ENCODE measurements around the gene PDE6H.
A peak's percentile ranks its signal among the peaks of the same experiment; 100 is the strongest.

Gene PDE6H

DNA sequence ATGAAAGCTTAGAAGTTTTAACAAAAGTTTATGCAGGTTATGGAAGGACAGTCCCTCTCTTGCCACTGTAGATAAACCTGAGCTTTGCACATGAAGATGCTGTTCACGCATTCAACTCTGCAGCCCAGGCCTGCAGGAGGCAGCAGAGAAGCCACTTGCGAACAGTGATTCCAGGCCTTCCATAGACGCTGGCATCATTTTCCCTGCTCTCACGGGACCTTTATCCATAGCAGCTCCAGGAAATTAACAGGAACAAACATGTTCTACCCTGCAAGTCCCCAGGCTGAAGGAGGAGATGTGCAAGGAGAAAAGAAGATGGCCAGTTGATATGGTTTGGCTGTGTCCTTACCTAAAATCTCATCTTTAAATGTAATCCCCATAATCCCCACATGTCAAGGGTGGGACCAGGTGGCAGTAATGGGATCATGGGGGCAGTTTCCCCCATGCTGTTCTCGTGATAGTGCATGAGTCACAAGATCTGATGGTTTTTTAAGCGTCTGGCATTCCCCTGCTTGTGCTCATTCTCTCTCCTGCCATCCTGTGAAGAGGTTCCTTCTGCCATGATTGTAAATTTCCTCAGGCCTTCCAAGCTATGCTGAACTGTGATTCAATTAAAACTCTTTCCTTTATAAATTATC lies 36.5 kb upstream of the PDE6H start:
- TF ChIP-seq PAX5 (IDR thresholded peaks at IDR 0.05; ENCODE audit: insufficient read depth, low read length, severe bottlenecking) = no peak
- TF ChIP-seq SPI1 (IDR thresholded peaks at IDR 0.05; ENCODE audit: low read depth, low read length) = no peak
- no peak for TF ChIP-seq POU2F2 (IDR thresholded peaks at IDR 0.05; ENCODE audit: low read depth, low read length)
- no peak for TF ChIP-seq POLR2A (IDR thresholded peaks at IDR 0.05; ENCODE audit: low read depth, low read length)
- no peak for TF ChIP-seq TAF1 (IDR thresholded peaks at IDR 0.05; ENCODE audit: low read depth, low read length)
- TF ChIP-seq POLR2AphosphoS5 (IDR thresholded peaks at IDR 0.05; ENCODE audit: low read depth, low read length) = no peak
- no peak for FAIRE-seq
- DNase-seq (ENCODE audit: insufficient read length, low spot score) = no peak

GRCh38 chr12:14937014-14937413 lies 35.8 kb upstream of the PDE6H start:
- DNase-seq (ENCODE audit: insufficient read length, low spot score) = no peak
- TF ChIP-seq PAX5 (IDR thresholded peaks at IDR 0.05; ENCODE audit: insufficient read depth, low read length, severe bottlenecking) (no peak), POLR2A (IDR thresholded peaks at IDR 0.05; ENCODE audit: low read depth, low read length) (no peak), POU2F2 (IDR thresholded peaks at IDR 0.05; ENCODE audit: low read depth, low read length) (no peak), TAF1 (IDR thresholded peaks at IDR 0.05; ENCODE audit: low read depth, low read length) (no peak), SPI1 (IDR thresholded peaks at IDR 0.05; ENCODE audit: low read depth, low read length) (no peak), POLR2AphosphoS5 (IDR thresholded peaks at IDR 0.05; ENCODE audit: low read depth, low read length) (no peak)
- no peak for FAIRE-seq

- FAIRE-seq (no peak), DNase-seq (ENCODE audit: insufficient read length, low spot score) (no peak)
- TF ChIP-seq SPI1 (IDR thresholded peaks at IDR 0.05; ENCODE audit: low read depth, low read length) = no peak
- TF ChIP-seq POLR2A (IDR thresholded peaks at IDR 0.05; ENCODE audit: low read depth, low read length) = no peak
- TF ChIP-seq POLR2AphosphoS5 (IDR thresholded peaks at IDR 0.05; ENCODE audit: low read depth, low read length) = no peak
- no peak for TF ChIP-seq TAF1 (IDR thresholded peaks at IDR 0.05; ENCODE audit: low read depth, low read length)
- no peak for TF ChIP-seq POU2F2 (IDR thresholded peaks at IDR 0.05; ENCODE audit: low read depth, low read length)
- TF ChIP-seq PAX5 (IDR thresholded peaks at IDR 0.05; ENCODE audit: insufficient read depth, low read length, severe bottlenecking) = no peak
These were observed 35.2 kb upstream of the PDE6H start for GRCh38 chr12:14937689-14938088.

- FAIRE-seq (no peak), DNase-seq (ENCODE audit: insufficient read length, low spot score) (no peak)
- TF ChIP-seq SPI1 (IDR thresholded peaks at IDR 0.05; ENCODE audit: low read depth, low read length) = no peak
- no peak for TF ChIP-seq POLR2A (IDR thresholded peaks at IDR 0.05; ENCODE audit: low read depth, low read length)
- TF ChIP-seq TAF1 (IDR thresholded peaks at IDR 0.05; ENCODE audit: low read depth, low read length) = no peak
- no peak for TF ChIP-seq POLR2AphosphoS5 (IDR thresholded peaks at IDR 0.05; ENCODE audit: low read depth, low read length)
- TF ChIP-seq POU2F2 (IDR thresholded peaks at IDR 0.05; ENCODE audit: low read depth, low read length) = no peak
- TF ChIP-seq PAX5 (IDR thresholded peaks at IDR 0.05; ENCODE audit: insufficient read depth, low read length, severe bottlenecking) = no peak
These were observed 34.5 kb upstream of the PDE6H start, which contains the start of gene ERP27 for GRCh38 chr12:14938301-14938700. ERP27 (minus strand) TSS chr12:14938537; CDS start chr12:14938508, 29 bp downstream.

- DNase-seq (ENCODE audit: insufficient read length, low spot score) (no peak), FAIRE-seq (peak; percentile 9)
These were observed 31.5 kb upstream of the PDE6H start for GRCh38 chr12:14941369-14941768.

DNA sequence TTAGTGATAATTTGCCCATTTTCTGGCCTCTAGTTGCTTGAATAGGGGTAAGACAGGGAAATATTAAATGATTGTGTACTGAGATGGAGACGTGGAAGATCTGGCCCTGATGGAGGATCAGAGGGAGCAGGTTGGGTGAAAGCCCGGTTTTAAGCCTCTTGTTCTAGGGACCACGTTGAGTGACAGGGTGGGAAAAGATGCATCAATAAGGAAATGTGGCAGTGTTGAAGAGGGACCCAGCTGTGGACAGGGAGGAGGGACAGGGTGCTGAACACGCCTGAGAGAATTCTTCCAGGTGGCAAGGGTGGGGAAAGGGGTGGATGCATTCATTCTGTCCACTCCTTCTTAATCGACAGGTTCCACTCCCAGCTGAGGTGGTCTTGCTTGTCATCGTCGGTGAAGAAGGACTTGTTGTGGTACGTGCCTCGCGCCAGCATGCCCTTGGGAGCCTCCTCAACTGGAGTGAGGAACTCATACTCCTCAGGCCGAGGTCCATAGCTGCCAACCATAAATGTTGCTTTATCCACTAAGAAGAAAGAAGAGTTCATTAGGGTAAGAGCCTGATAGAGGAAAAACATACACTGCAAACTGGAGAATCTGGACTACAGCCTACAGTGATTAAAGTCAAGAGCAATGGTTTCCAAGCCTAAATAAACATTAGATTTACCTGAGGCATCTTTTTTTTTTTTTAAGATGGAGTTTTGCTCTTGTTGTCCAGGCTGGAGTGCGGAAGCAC lies 30.5 kb upstream of the PDE6H start:
- peak; percentile 38 for FAIRE-seq
- TF ChIP-seq TAF1 (IDR thresholded peaks at IDR 0.05; ENCODE audit: low read depth, low read length) (no peak), POLR2AphosphoS5 (IDR thresholded peaks at IDR 0.05; ENCODE audit: low read depth, low read length) (no peak), SPI1 (IDR thresholded peaks at IDR 0.05; ENCODE audit: low read depth, low read length) (no peak), PAX5 (IDR thresholded peaks at IDR 0.05; ENCODE audit: insufficient read depth, low read length, severe bottlenecking) (no peak), POLR2A (IDR thresholded peaks at IDR 0.05; ENCODE audit: low read depth, low read length) (no peak), POU2F2 (IDR thresholded peaks at IDR 0.05; ENCODE audit: low read depth, low read length) (no peak)
- no peak for DNase-seq (ENCODE audit: insufficient read length, low spot score)

More at GRCh38 chr12:14941369-14941768, 31.5 kb upstream of the PDE6H start:
- TF ChIP-seq POLR2A (IDR thresholded peaks at IDR 0.05; ENCODE audit: low read depth, low read length) (0 out of 2 replicates have a peak, but pooled peaks have one; percentile 15), POU2F2 (IDR thresholded peaks at IDR 0.05; ENCODE audit: low read depth, low read length) (no peak), POLR2AphosphoS5 (IDR thresholded peaks at IDR 0.05; ENCODE audit: low read depth, low read length) (peak; percentile 54; the same call in 1 of the 2 replicates), TAF1 (IDR thresholded peaks at IDR 0.05; ENCODE audit: low read depth, low read length) (no peak)

GRCh38 chr12:14946162-14946561 lies 26.7 kb upstream of the PDE6H start:
- FAIRE-seq (no peak), DNase-seq (ENCODE audit: insufficient read length, low spot score) (no peak)
- TF ChIP-seq POLR2AphosphoS5 (IDR thresholded peaks at IDR 0.05; ENCODE audit: low read depth, low read length) = no peak
- no peak for TF ChIP-seq POU2F2 (IDR thresholded peaks at IDR 0.05; ENCODE audit: low read depth, low read length)
- TF ChIP-seq SPI1 (IDR thresholded peaks at IDR 0.05; ENCODE audit: low read depth, low read length) = no peak
- TF ChIP-seq TAF1 (IDR thresholded peaks at IDR 0.05; ENCODE audit: low read depth, low read length) = no peak
- no peak for TF ChIP-seq POLR2A (IDR thresholded peaks at IDR 0.05; ENCODE audit: low read depth, low read length)
- no peak for TF ChIP-seq PAX5 (IDR thresholded peaks at IDR 0.05; ENCODE audit: insufficient read depth, low read length, severe bottlenecking)

GRCh38 chr12:14946861-14947260 lies 26.0 kb upstream of the PDE6H start:
- no peak for FAIRE-seq
- no peak for TF ChIP-seq SPI1 (IDR thresholded peaks at IDR 0.05; ENCODE audit: low read depth, low read length)
- TF ChIP-seq TAF1 (IDR thresholded peaks at IDR 0.05; ENCODE audit: low read depth, low read length) = no peak
- no peak for TF ChIP-seq PAX5 (IDR thresholded peaks at IDR 0.05; ENCODE audit: insufficient read depth, low read length, severe bottlenecking)
- TF ChIP-seq POU2F2 (IDR thresholded peaks at IDR 0.05; ENCODE audit: low read depth, low read length) = no peak
- no peak for TF ChIP-seq POLR2AphosphoS5 (IDR thresholded peaks at IDR 0.05; ENCODE audit: low read depth, low read length)
- no peak for DNase-seq (ENCODE audit: insufficient read length, low spot score)

GRCh38 chr12:14948672-14949071 lies 24.2 kb upstream of the PDE6H start:
- TF ChIP-seq SPI1 (IDR thresholded peaks at IDR 0.05; ENCODE audit: low read depth, low read length) (peak; percentile 86), PAX5 (IDR thresholded peaks at IDR 0.05; ENCODE audit: insufficient read depth, low read length, severe bottlenecking) (peak; percentile 38), POLR2AphosphoS5 (IDR thresholded peaks at IDR 0.05; ENCODE audit: low read depth, low read length) (peak; percentile 97), POU2F2 (IDR thresholded peaks at IDR 0.05; ENCODE audit: low read depth, low read length) (no peak; the same call in 1 of the 2 replicates), POLR2A (IDR thresholded peaks at IDR 0.05; ENCODE audit: low read depth, low read length) (peak; percentile 96), TAF1 (IDR thresholded peaks at IDR 0.05; ENCODE audit: low read depth, low read length) (peak; percentile 92)
- peak; percentile 98 for FAIRE-seq
- DNase-seq (ENCODE audit: insufficient read length, low spot score) = peak; percentile 43
